PC-9 (cell line): ENCODE results near the gene CERS5. TPM values are rescaled to one million over a fixed set of nuclear protein-coding genes. Genes with fewer than 3 reads are reported as not detected.

Experiments
- BruUV-seq: library from RNA; stranded (reverse); fragments of 400-500 nt; replicated peaks from 2 replicates; lab custom pipeline; 2021; lab: Mats Ljungman, UMichigan
- CTCF ChIA-PET: fragments of 300-600 bp; sonication (Branson Sonifier 250); formaldehyde crosslinking; loops from one replicate; lab custom pipeline; 2022; ENCODE audit warnings: antibody characterized with exemption; lab: Charles Lee
- POLR2A ChIA-PET: fragments of 300-600 bp; sonication (Branson Sonifier 250); formaldehyde crosslinking; loops from one replicate; lab custom pipeline; 2022; ENCODE audit warnings: antibody characterized with exemption; ENCODE audit not compliant: unreplicated experiment; lab: Charles Lee
- DNase-seq, 2 experiments: peaks; one replicate each; pipeline versions ENCODE4 v3.0.0 to v3.0.0-alpha.2; 2015 to 2022; ENCODE audit warnings: mixed read lengths in 1 of 2
- H2AFZ ChIP-seq: fragments of 200-600 bp; sonication (generic); 2 replicates; pipeline ENCODE4 v1.8.1; 2017; ENCODE audit warnings: antibody characterized with exemption
- H3F3A ChIP-seq: fragments of 200-600 bp; sonication (generic); 2 replicates; pipeline ENCODE4 v1.8.1; 2017; ENCODE audit warnings: antibody characterized with exemption, mild to moderate bottlenecking, low read depth; ENCODE audit not compliant: insufficient read depth
- H3K27ac ChIP-seq: fragments of 200-600 bp; sonication (generic); 2 replicates; pipeline ENCODE4 v1.6.1; 2016; ENCODE audit warnings: mixed run types
- H3K27me3 ChIP-seq: fragments of 200-600 bp; sonication (generic); 2 replicates; pipeline ENCODE4 v1.6.1; 2016; ENCODE audit warnings: low read depth, mixed run types; ENCODE audit not compliant: insufficient read depth
- H3K36me3 ChIP-seq: fragments of 200-600 bp; sonication (generic); 2 replicates; pipeline ENCODE4 v1.6.1; 2016; ENCODE audit warnings: low read depth, mixed run types
- H3K4me1 ChIP-seq: fragments of 200-600 bp; sonication (generic); replicated peaks from 2 replicates; pipeline ENCODE4 v1.6.1; 2016; ENCODE audit warnings: mixed run types; ENCODE audit not compliant: insufficient read depth
- H3K4me2 ChIP-seq: fragments of 200-600 bp; sonication (generic); 2 replicates; pipeline ENCODE4 v1.6.1; 2017; ENCODE audit warnings: mixed run types
- H3K4me3 ChIP-seq: fragments of 200-600 bp; sonication (generic); 2 replicates; pipeline ENCODE4 v1.6.1; 2016; ENCODE audit warnings: mixed run types
- H3K79me2 ChIP-seq: fragments of 200-600 bp; sonication (generic); 2 replicates; pipeline ENCODE4 v1.6.1; 2017; ENCODE audit warnings: low read depth, mixed run types
- H3K9me2 ChIP-seq: fragments of 200-600 bp; sonication (generic); 2 replicates; pipeline ENCODE4 v1.8.1; 2017; ENCODE audit warnings: mild to moderate bottlenecking; ENCODE audit not compliant: insufficient read depth
- H3K9me3 ChIP-seq: fragments of 200-600 bp; sonication (generic); 2 replicates; pipeline ENCODE4 v1.8.1; 2016; ENCODE audit warnings: low read depth; ENCODE audit not compliant: insufficient read depth
- H4K20me1 ChIP-seq: fragments of 200-600 bp; sonication (generic); 2 replicates; pipeline ENCODE4 v1.8.1; 2017; ENCODE audit not compliant: insufficient read depth
- CTCF ChIP-seq: fragments of 200-600 bp; sonication (generic); conservative IDR thresholded peaks from 2 replicates; pipeline ENCODE4 v1.6.1; 2017; ENCODE audit warnings: mixed run types, antibody characterized with exemption, mild to moderate bottlenecking, moderate library complexity
- EZH2 ChIP-seq: fragments of 200-600 bp; sonication (generic); IDR thresholded peaks from 2 replicates; pipeline ENCODE4 v1.8.0; 2017; ENCODE audit warnings: antibody characterized with exemption, low read depth
- intact Hi-C: fragments of 100-400 bp; cut with micrococcal nuclease; formaldehyde crosslinking; loops from one replicate; pipeline ENCODE4 v1.10.0; 2022; ENCODE audit not compliant: unreplicated experiment
- total RNA-seq: library from RNA; stranded (reverse); gene quantifications from 2 replicates; pipeline ENCODE4 v1.2.3, GENCODE V29; 2021

CERS5 gene
- total RNA-seq, 1 experiment from 2014 or later: 33.0 TPM

- Histone ChIP-seq H3K27ac (peak overlapping the region; percentile 32; the same call in 1 of the 2 replicates), H3K79me2 (peaks cover 3% of the 10 kb centered on the region; the same call in 1 of the 2 replicates), H3K9me3 (no peaks in the 10 kb centered on the region), H4K20me1 (no peaks in the 10 kb centered on the region), H3K4me1 (peaks cover 23% of the 10 kb centered on the region), H3F3A (peaks cover 34% of the 10 kb centered on the region), H2AFZ (no peak overlapping the region), H3K36me3 (peaks cover 23% of the 10 kb centered on the region), H3K4me3 (no peak overlapping the region), H3K4me2 (no peak overlapping the region), H3K27me3 (no peaks in the 10 kb centered on the region), H3K9me2 (no peaks in the 10 kb centered on the region)
- POLR2A ChIA-PET: interaction anchor here (0.6 kb wide), 1 partner anchor 16 kb away, joined by 5 read pairs; no protein-coding TSS in a partner anchor
- CTCF ChIA-PET: no interaction called here
- no TSS peak for BruUV-seq
- intact Hi-C loops: no loop called here
- DNase-seq: no peak
- TF ChIP-seq CTCF: no peak
- no peak for TF ChIP-seq EZH2
These were observed 28.7 kb upstream of the CERS5 start for GRCh38 chr12:50195832-50196231.

- no peak overlapping the region for H3K4me2 ChIP-seq
- H3K79me2 ChIP-seq: no peaks in the 10 kb centered on the region
- no peak for TF ChIP-seq EZH2
- TF ChIP-seq CTCF: no peak
- intact Hi-C loops: no loop called here
- no peak overlapping the region for H3K4me3 ChIP-seq
- H3K36me3 ChIP-seq: peaks cover 13% of the 10 kb centered on the region
- H3K9me3 ChIP-seq: no peaks in the 10 kb centered on the region
- H3K27ac ChIP-seq: peak overlapping the region; percentile 6
- DNase-seq: no peak
- ChIA-PET CTCF (no interaction called here), POLR2A (no interaction called here)
- no peaks in the 10 kb centered on the region for H3K9me2 ChIP-seq
- H3K27me3 ChIP-seq: no peaks in the 10 kb centered on the region
- H4K20me1 ChIP-seq: no peaks in the 10 kb centered on the region
- H3K4me1 ChIP-seq: peaks cover 7% of the 10 kb centered on the region; the same call in 1 of the 2 replicates
- BruUV-seq: no TSS peak
- no peak overlapping the region for H2AFZ ChIP-seq
- peaks cover 26% of the 10 kb centered on the region; the same call in 1 of the 2 replicates for H3F3A ChIP-seq
These were observed 25.7 kb upstream of the CERS5 start for GRCh38 chr12:50192908-50193307.

GRCh38 chr12:50192236-50192635, 25.1 kb upstream of the CERS5 start:
- ChIA-PET POLR2A (no interaction called here), CTCF (no interaction called here)
- H3K27ac ChIP-seq: peak overlapping the region; percentile 6; the same call in 1 of the 2 replicates
- H2AFZ ChIP-seq: no peak overlapping the region
- no peak overlapping the region for H3K4me2 ChIP-seq
- peaks cover 26% of the 10 kb centered on the region; the same call in 1 of the 2 replicates for H3F3A ChIP-seq
- H3K9me2 ChIP-seq: no peaks in the 10 kb centered on the region
- H3K27me3 ChIP-seq: no peaks in the 10 kb centered on the region
- no peak for TF ChIP-seq CTCF
- TF ChIP-seq EZH2: no peak
- no peaks in the 10 kb centered on the region for H3K9me3 ChIP-seq
- H4K20me1 ChIP-seq: no peaks in the 10 kb centered on the region
- no peak for DNase-seq
- BruUV-seq: no TSS peak
- H3K4me1 ChIP-seq: 0 out of 2 replicates have a peak, but pooled peaks cover 4% of the 10 kb centered on the region
- H3K36me3 ChIP-seq: peaks cover 6% of the 10 kb centered on the region
- no peaks in the 10 kb centered on the region for H3K79me2 ChIP-seq
- intact Hi-C loops: no loop called here
- no peak overlapping the region for H3K4me3 ChIP-seq
